Endothelial cell (in vitro differentiated cells): ENCODE data around the gene DGKB. TPM values are rescaled to one million over a fixed set of nuclear protein-coding genes. Genes with fewer than 3 reads are reported as not detected.

ENCODE experiments used
- DNase-seq: peaks from one replicate; pipeline ENCODE4 v3.0.0; 2021; ENCODE audit warnings: low spot score
- H3K27ac Mint-ChIP-seq: one replicate; pipeline ENCODE4 v1.8.0; 2021; ENCODE audit warnings: mixed read lengths, inconsistent platforms; ENCODE audit not compliant: unreplicated experiment
- H3K27me3 Mint-ChIP-seq: one replicate; pipeline ENCODE4 v1.8.0; 2021; ENCODE audit warnings: mild to moderate bottlenecking, moderate library complexity, mixed read lengths, inconsistent platforms; ENCODE audit not compliant: unreplicated experiment
- H3K36me3 Mint-ChIP-seq: one replicate; pipeline ENCODE4 v1.8.0; 2021; ENCODE audit warnings: mild to moderate bottlenecking, low read depth, mixed read lengths, inconsistent platforms; ENCODE audit not compliant: unreplicated experiment
- H3K4me1 Mint-ChIP-seq: one replicate; pipeline ENCODE4 v1.8.0; 2021; ENCODE audit warnings: mild to moderate bottlenecking, mixed read lengths, inconsistent platforms; ENCODE audit not compliant: unreplicated experiment
- H3K4me3 Mint-ChIP-seq: one replicate; pipeline ENCODE4 v1.8.0; 2021; ENCODE audit warnings: mild to moderate bottlenecking, mixed read lengths, inconsistent platforms; ENCODE audit not compliant: unreplicated experiment
- H3K9me3 Mint-ChIP-seq: one replicate; pipeline ENCODE4 v1.8.0; 2021; ENCODE audit warnings: mixed read lengths, inconsistent platforms; ENCODE audit not compliant: unreplicated experiment
- CTCF ChIP-seq: fragments of 200-600 bp; sonication (generic); IDR thresholded peaks from one replicate; pipeline ENCODE4 v1.5.0; 2021; ENCODE audit warnings: antibody characterized with exemption; ENCODE audit not compliant: unreplicated experiment
- total RNA-seq: library from RNA; stranded (reverse); fragmentation: NEBNext Ultra II Directional; extraction: Animal tissue kit (Norgen Biotek cat#: 25700); gene quantifications from one replicate; pipeline ENCODE4 v1.2.1, GENCODE V29; 2021; ENCODE audit not compliant: unreplicated experiment

Gene DGKB
- total RNA-seq, 1 donor from 2014 or later, result 0.46 TPM

GRCh38 chr7:14766747-14767146 lies 135.8 kb downstream of the DGKB start:
- Mint-ChIP-seq H3K9me3 (no peaks in the 10 kb centered on the region), H3K4me1 (peaks cover 8% of the 10 kb centered on the region), H3K4me3 (no peak overlapping the region), H3K27ac (no peak overlapping the region), H3K36me3 (no peaks in the 10 kb centered on the region), H3K27me3 (no peaks in the 10 kb centered on the region)
- no peak for DNase-seq
- no peak for TF ChIP-seq CTCF

- Mint-ChIP-seq H3K9me3 (no peaks in the 10 kb centered on the region), H3K4me1 (peaks cover 3% of the 10 kb centered on the region), H3K4me3 (no peak overlapping the region), H3K27me3 (no peaks in the 10 kb centered on the region), H3K27ac (no peak overlapping the region), H3K36me3 (no peaks in the 10 kb centered on the region)
- no peak for TF ChIP-seq CTCF
- no peak for DNase-seq
Observed at GRCh38 chr7:14765731-14766130, 136.8 kb downstream of the DGKB start.

- no peak overlapping the region for H3K4me3 Mint-ChIP-seq
- H3K27me3 Mint-ChIP-seq, result no peaks in the 10 kb centered on the region
- H3K4me1 Mint-ChIP-seq, result peaks cover 3% of the 10 kb centered on the region
- no peaks in the 10 kb centered on the region for H3K9me3 Mint-ChIP-seq
- no peak overlapping the region for H3K27ac Mint-ChIP-seq
- no peak for TF ChIP-seq CTCF
- H3K36me3 Mint-ChIP-seq, result no peaks in the 10 kb centered on the region
- DNase-seq, result no peak
Observed at GRCh38 chr7:14762561-14762960, 140.0 kb downstream of the DGKB start.

- Mint-ChIP-seq H3K4me1 (peaks cover 2% of the 10 kb centered on the region), H3K27me3 (no peaks in the 10 kb centered on the region), H3K4me3 (no peak overlapping the region), H3K9me3 (no peaks in the 10 kb centered on the region), H3K36me3 (no peaks in the 10 kb centered on the region), H3K27ac (no peak overlapping the region)
- TF ChIP-seq CTCF, result no peak
- no peak for DNase-seq
Observed at GRCh38 chr7:14761510-14762296, 140.8 kb downstream of the DGKB start.

- no peaks in the 10 kb centered on the region for H3K4me1 Mint-ChIP-seq
- TF ChIP-seq CTCF, result no peak
- H3K27ac Mint-ChIP-seq, result no peak overlapping the region
- no peak overlapping the region for H3K4me3 Mint-ChIP-seq
- DNase-seq, result no peak
- no peaks in the 10 kb centered on the region for H3K36me3 Mint-ChIP-seq
- no peaks in the 10 kb centered on the region for H3K9me3 Mint-ChIP-seq
- H3K27me3 Mint-ChIP-seq, result no peaks in the 10 kb centered on the region
Observed at GRCh38 chr7:14760730-14761478, 141.6 kb downstream of the DGKB start.
